A673 (cell line): ENCODE data around the gene PPP5C.

Experiments used
- EZH2 ChIP-seq: fragments of 200-600 bp; sonication (generic); IDR thresholded peaks from 2 replicates; pipeline ENCODE4 v1.6.1; 2017; ENCODE audit warnings: borderline replicate concordance, low read depth, mild to moderate bottlenecking, mixed read lengths, antibody characterized with exemption, low read length; ENCODE audit not compliant: poor library complexity, severe bottlenecking
- TF ChIP-seq, protein P1 (sequence below): fragments of 300-800, 200-600 bp; sonication (generic); conservative IDR thresholded peaks from 2 replicates; pipeline ENCODE4 v1.5.1; 2017; ENCODE audit warnings: low read depth, mild to moderate bottlenecking, antibody characterized with exemption, low read length, moderate library complexity, mixed read lengths

DNA sequence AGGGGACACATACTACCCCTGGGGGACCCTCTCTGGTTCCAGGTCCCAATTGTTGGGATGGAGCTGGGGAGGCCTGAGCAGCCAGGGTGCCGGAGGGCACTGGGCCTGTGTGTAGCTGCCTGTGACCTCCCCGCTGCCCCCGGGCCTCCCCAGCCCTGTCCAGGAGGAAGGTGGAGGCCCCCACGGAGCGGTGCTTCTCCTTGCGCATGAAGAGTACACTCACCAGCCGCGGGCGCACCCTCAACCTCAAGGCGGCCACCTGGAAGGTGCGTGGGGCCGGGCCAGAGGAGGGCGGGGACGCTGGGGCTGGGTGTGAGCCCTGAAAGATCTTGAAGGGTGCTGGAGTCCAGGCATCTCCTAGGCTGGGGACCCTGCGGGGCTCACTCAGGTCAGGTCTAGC, 38.4 kb upstream of the PPP5C start:
- TF ChIP-seq, protein P1, sequence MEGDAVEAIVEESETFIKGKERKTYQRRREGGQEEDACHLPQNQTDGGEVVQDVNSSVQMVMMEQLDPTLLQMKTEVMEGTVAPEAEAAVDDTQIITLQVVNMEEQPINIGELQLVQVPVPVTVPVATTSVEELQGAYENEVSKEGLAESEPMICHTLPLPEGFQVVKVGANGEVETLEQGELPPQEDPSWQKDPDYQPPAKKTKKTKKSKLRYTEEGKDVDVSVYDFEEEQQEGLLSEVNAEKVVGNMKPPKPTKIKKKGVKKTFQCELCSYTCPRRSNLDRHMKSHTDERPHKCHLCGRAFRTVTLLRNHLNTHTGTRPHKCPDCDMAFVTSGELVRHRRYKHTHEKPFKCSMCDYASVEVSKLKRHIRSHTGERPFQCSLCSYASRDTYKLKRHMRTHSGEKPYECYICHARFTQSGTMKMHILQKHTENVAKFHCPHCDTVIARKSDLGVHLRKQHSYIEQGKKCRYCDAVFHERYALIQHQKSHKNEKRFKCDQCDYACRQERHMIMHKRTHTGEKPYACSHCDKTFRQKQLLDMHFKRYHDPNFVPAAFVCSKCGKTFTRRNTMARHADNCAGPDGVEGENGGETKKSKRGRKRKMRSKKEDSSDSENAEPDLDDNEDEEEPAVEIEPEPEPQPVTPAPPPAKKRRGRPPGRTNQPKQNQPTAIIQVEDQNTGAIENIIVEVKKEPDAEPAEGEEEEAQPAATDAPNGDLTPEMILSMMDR = no peak
- TF ChIP-seq EZH2 = no peak
